ENCODE results near the gene EEF1G. TPM values are rescaled to one million over a fixed set of nuclear protein-coding genes. Genes with fewer than 3 reads are reported as not detected.

EEF1G gene
- total RNA-seq, 1 donor from 2014 or later = 1,298 TPM

- Mint-ChIP-seq H3K4me3 (ENCODE audit: unreplicated experiment) (no peak overlapping the region), H3K27ac (ENCODE audit: unreplicated experiment) (no peak overlapping the region)
- FAIRE-seq = no peak
Observed at GRCh38 chr11:62512961-62513360, 60.7 kb downstream of the EEF1G start.

More at GRCh38 chr11:62512961-62513360, 60.7 kb downstream of the EEF1G start:
- Mint-ChIP-seq H3K9me3 (ENCODE audit: unreplicated experiment) (no peaks in the 10 kb centered on the region), H3K4me1 (ENCODE audit: low read depth, unreplicated experiment) (peaks cover 2% of the 10 kb centered on the region), H3K36me3 (ENCODE audit: low read depth, unreplicated experiment) (peaks cover 14% of the 10 kb centered on the region), H3K27me3 (ENCODE audit: low read depth, unreplicated experiment) (peaks cover 3% of the 10 kb centered on the region)
- H3K36me3 ChIP-seq (ENCODE audit: insufficient read depth, low read length) = peaks cover 22% of the 10 kb centered on the region
- H3K79me2 ChIP-seq (ENCODE audit: insufficient read depth, low read length) = peaks cover 16% of the 10 kb centered on the region
- H3K4me1 ChIP-seq (ENCODE audit: insufficient read depth, low read length) = peaks cover 13% of the 10 kb centered on the region
- H3K4me2 ChIP-seq (ENCODE audit: low read length) = no peak overlapping the region
- peaks cover 48% of the 10 kb centered on the region for H4K20me1 ChIP-seq (ENCODE audit: insufficient read depth, low read length)
- no peak overlapping the region for H3K9ac ChIP-seq (ENCODE audit: low read length)
- H3K9me3 ChIP-seq (ENCODE audit: insufficient read depth, low read depth, low read length) = no peaks in the 10 kb centered on the region
- TF ChIP-seq EZH2 (IDR thresholded peaks at IDR 0.05; ENCODE audit: insufficient read depth, low read length) = no peak
- TF ChIP-seq, protein P1, sequence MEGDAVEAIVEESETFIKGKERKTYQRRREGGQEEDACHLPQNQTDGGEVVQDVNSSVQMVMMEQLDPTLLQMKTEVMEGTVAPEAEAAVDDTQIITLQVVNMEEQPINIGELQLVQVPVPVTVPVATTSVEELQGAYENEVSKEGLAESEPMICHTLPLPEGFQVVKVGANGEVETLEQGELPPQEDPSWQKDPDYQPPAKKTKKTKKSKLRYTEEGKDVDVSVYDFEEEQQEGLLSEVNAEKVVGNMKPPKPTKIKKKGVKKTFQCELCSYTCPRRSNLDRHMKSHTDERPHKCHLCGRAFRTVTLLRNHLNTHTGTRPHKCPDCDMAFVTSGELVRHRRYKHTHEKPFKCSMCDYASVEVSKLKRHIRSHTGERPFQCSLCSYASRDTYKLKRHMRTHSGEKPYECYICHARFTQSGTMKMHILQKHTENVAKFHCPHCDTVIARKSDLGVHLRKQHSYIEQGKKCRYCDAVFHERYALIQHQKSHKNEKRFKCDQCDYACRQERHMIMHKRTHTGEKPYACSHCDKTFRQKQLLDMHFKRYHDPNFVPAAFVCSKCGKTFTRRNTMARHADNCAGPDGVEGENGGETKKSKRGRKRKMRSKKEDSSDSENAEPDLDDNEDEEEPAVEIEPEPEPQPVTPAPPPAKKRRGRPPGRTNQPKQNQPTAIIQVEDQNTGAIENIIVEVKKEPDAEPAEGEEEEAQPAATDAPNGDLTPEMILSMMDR (IDR thresholded peaks at IDR 0.05; ENCODE audit: insufficient read depth, low read depth, low read length) = no peak
- H3K27me3 ChIP-seq (ENCODE audit: insufficient read depth, low read length) = no peaks in the 10 kb centered on the region
- no peak overlapping the region for H3K4me3 ChIP-seq (ENCODE audit: insufficient read depth, low read depth, low read length)
- H2AFZ ChIP-seq (ENCODE audit: low read depth, low read length) = no peak overlapping the region
- DNase-seq (ENCODE audit: low read depth) = no peak
- H3K27ac ChIP-seq (ENCODE audit: low read depth, low read length) = no peak overlapping the region

Small RNAs within 50 kb of the gene (microRNA-seq; reads per million reads assigned to microRNA genes)
- gene MIR6747 = 4.4 reads per million, percentile 16 among the genes with 10 or more reads in this experiment

Other genes with a start within 250 kb of the EEF1G start
- 2.4 and 3.2 TPM in 2 replicates for gene ASRGL1, start 236.4 kb downstream of the EEF1G start, total RNA-seq
- not detected in 2 replicates for gene SCGB1A1, start 154.9 kb downstream of the EEF1G start, total RNA-seq
- 305 and 378 TPM in 2 replicates for gene AHNAK, start 27.1 kb downstream of the EEF1G start, total RNA-seq
- gene TUT1, start 17.6 kb upstream of the EEF1G start, total RNA-seq = 16.8 and 18.3 TPM in 2 replicates
- 123 and 136 TPM in 2 replicates for gene MTA2, start 28.0 kb upstream of the EEF1G start, total RNA-seq
- gene EML3, start 38.9 kb upstream of the EEF1G start, total RNA-seq = 25.5 and 29.8 TPM in 2 replicates
- gene ROM1, start 39.4 kb upstream of the EEF1G start, total RNA-seq = 0.79 and 1.3 TPM in 2 replicates
- gene B3GAT3, start 48.1 kb upstream of the EEF1G start, total RNA-seq = 52.4 and 54.5 TPM in 2 replicates
- 323 and 344 TPM in 2 replicates for gene GANAB, start 72.7 kb upstream of the EEF1G start, total RNA-seq
- gene INTS5, start 79.4 kb upstream of the EEF1G start, total RNA-seq = 16.7 and 18.4 TPM in 2 replicates
- gene C11orf98, start 91.3 kb upstream of the EEF1G start, total RNA-seq = 60.0 and 69.8 TPM in 2 replicates
- 15.6 and 23.3 TPM in 2 replicates for gene CSKMT, start 91.4 kb upstream of the EEF1G start, total RNA-seq
- gene UQCC3, start 97.8 kb upstream of the EEF1G start, total RNA-seq = 7.2 and 8.7 TPM in 2 replicates
- gene LBHD1, start 98.4 kb upstream of the EEF1G start, total RNA-seq = 6.4 and 8.0 TPM in 2 replicates
- gene UBXN1, start 105.2 kb upstream of the EEF1G start, total RNA-seq = 80.0 and 89.8 TPM in 2 replicates
- 0.17 and 0.43 TPM in 2 replicates for gene LRRN4CL, start 115.6 kb upstream of the EEF1G start, total RNA-seq
- 51.1 and 55.0 TPM in 2 replicates for gene BSCL2, start 133.5 kb upstream of the EEF1G start, total RNA-seq
- 0.46 TPM in 1 of 2 replicates, not detected in the other for gene GNG3, start 133.8 kb upstream of the EEF1G start, total RNA-seq
- gene HNRNPUL2, start 153.6 kb upstream of the EEF1G start, total RNA-seq = 39.9 and 40.0 TPM in 2 replicates
- gene TTC9C, start 154.6 kb upstream of the EEF1G start, total RNA-seq = 51.9 and 60.8 TPM in 2 replicates
- 11.0 and 11.2 TPM in 2 replicates for gene ZBTB3, start 180.3 kb upstream of the EEF1G start, total RNA-seq
- gene POLR2G, start 187.7 kb upstream of the EEF1G start, total RNA-seq = 88.3 and 89.1 TPM in 2 replicates
- gene TAF6L, start 197.5 kb upstream of the EEF1G start, total RNA-seq = 14.7 and 15.1 TPM in 2 replicates
- gene TMEM179B, start 213.5 kb upstream of the EEF1G start, total RNA-seq = 51.3 and 57.5 TPM in 2 replicates
- gene TMEM223, start 218.1 kb upstream of the EEF1G start, total RNA-seq = 7.8 and 11.3 TPM in 2 replicates
- 51.4 and 55.9 TPM in 2 replicates for gene NXF1, start 231.5 kb upstream of the EEF1G start, total RNA-seq